ENCODE measurements around the gene C1QL4.

The C1QL4 gene

GRCh38 chr12:49297695-49298060, 39.3 kb downstream of the C1QL4 start:
- Histone ChIP-seq H3F3A (ENCODE audit: control insufficient read depth, insufficient read depth) (no peaks in the 10 kb centered on the region), H3K27ac (ENCODE audit: low read depth, low read length) (no peak overlapping the region), H3K36me3 (ENCODE audit: control insufficient read depth, low read length) (no peaks in the 10 kb centered on the region), H3K4me2 (ENCODE audit: low read length) (peak overlapping the region; percentile 98), H3K4me3 (ENCODE audit: low read length) (peak overlapping the region; percentile 74), H3K9me3 (ENCODE audit: control insufficient read depth, insufficient read depth, low read length) (no peaks in the 10 kb centered on the region), H3K9me2 (replicated peaks; ENCODE audit: control insufficient read depth, low read length) (no peaks in the 10 kb centered on the region), H3K79me2 (ENCODE audit: control insufficient read depth, low read length) (no peaks in the 10 kb centered on the region), H4K20me1 (ENCODE audit: control insufficient read depth, insufficient read depth, low read depth, low read length) (no peaks in the 10 kb centered on the region), H3K27me3 (ENCODE audit: control insufficient read depth, low read length) (peaks cover 37% of the 10 kb centered on the region), H3K4me1 (ENCODE audit: control insufficient read depth, low read length) (peaks cover 23% of the 10 kb centered on the region)
- TF ChIP-seq EZH2phosphoT487 (IDR thresholded peaks at IDR 0.05; ENCODE audit: borderline replicate concordance, low read length) (no peak), CTCF (IDR thresholded peaks at IDR 0.05; ENCODE audit: low read depth, low read length, poor library complexity, severe bottlenecking) (no peak)

GRCh38 chr12:49296836-49297694, 39.9 kb downstream of the C1QL4 start:
- Histone ChIP-seq H3F3A (ENCODE audit: control insufficient read depth, insufficient read depth) (no peaks in the 10 kb centered on the region), H3K9me2 (replicated peaks; ENCODE audit: control insufficient read depth, low read length) (no peaks in the 10 kb centered on the region), H3K4me1 (ENCODE audit: control insufficient read depth, low read length) (peaks cover 23% of the 10 kb centered on the region), H3K79me2 (ENCODE audit: control insufficient read depth, low read length) (no peaks in the 10 kb centered on the region), H3K27ac (ENCODE audit: low read depth, low read length) (no peak overlapping the region), H3K36me3 (ENCODE audit: control insufficient read depth, low read length) (no peaks in the 10 kb centered on the region), H3K4me2 (ENCODE audit: low read length) (peak overlapping the region; percentile 98), H4K20me1 (ENCODE audit: control insufficient read depth, insufficient read depth, low read depth, low read length) (no peaks in the 10 kb centered on the region), H3K9me3 (ENCODE audit: control insufficient read depth, insufficient read depth, low read length) (no peaks in the 10 kb centered on the region), H3K4me3 (ENCODE audit: low read length) (peak overlapping the region; percentile 74), H3K27me3 (ENCODE audit: control insufficient read depth, low read length) (peaks cover 40% of the 10 kb centered on the region)
- TF ChIP-seq EZH2phosphoT487 (IDR thresholded peaks at IDR 0.05; ENCODE audit: borderline replicate concordance, low read length), result no peak
- peak; percentile 66 for TF ChIP-seq CTCF (IDR thresholded peaks at IDR 0.05; ENCODE audit: low read depth, low read length, poor library complexity, severe bottlenecking)

GRCh38 chr12:49296034-49296835, 40.8 kb downstream of the C1QL4 start:
- peak; percentile 98 for TF ChIP-seq CTCF (IDR thresholded peaks at IDR 0.05; ENCODE audit: low read depth, low read length, poor library complexity, severe bottlenecking)
- TF ChIP-seq EZH2phosphoT487 (IDR thresholded peaks at IDR 0.05; ENCODE audit: borderline replicate concordance, low read length), result no peak
- H3K27me3 ChIP-seq (ENCODE audit: control insufficient read depth, low read length), result peaks cover 40% of the 10 kb centered on the region
- H3K36me3 ChIP-seq (ENCODE audit: control insufficient read depth, low read length), result no peaks in the 10 kb centered on the region
- H3K4me3 ChIP-seq (ENCODE audit: low read length), result peak overlapping the region; percentile 74
- no peaks in the 10 kb centered on the region for H4K20me1 ChIP-seq (ENCODE audit: control insufficient read depth, insufficient read depth, low read depth, low read length)
- no peak overlapping the region for H3K27ac ChIP-seq (ENCODE audit: low read depth, low read length)
- H3K4me2 ChIP-seq (ENCODE audit: low read length), result peak overlapping the region; percentile 98
- no peaks in the 10 kb centered on the region for H3K9me2 ChIP-seq (replicated peaks; ENCODE audit: control insufficient read depth, low read length)
- H3F3A ChIP-seq (ENCODE audit: control insufficient read depth, insufficient read depth), result no peaks in the 10 kb centered on the region
- peaks cover 17% of the 10 kb centered on the region for H3K4me1 ChIP-seq (ENCODE audit: control insufficient read depth, low read length)
- no peaks in the 10 kb centered on the region for H3K79me2 ChIP-seq (ENCODE audit: control insufficient read depth, low read length)
- H3K9me3 ChIP-seq (ENCODE audit: control insufficient read depth, insufficient read depth, low read length), result no peaks in the 10 kb centered on the region
